ENCODE measurements around the gene ADGRV1. TPM values are rescaled to one million over a fixed set of nuclear protein-coding genes. Genes with fewer than 3 reads are reported as not detected.

Gene ADGRV1
- total and polyA plus RNA-seq, 9 of the 15 experiments (the other 6 are each of a cell fraction or from before 2014, with no cell fraction given) = 21.7 to 156 (median 58.2) TPM

- TF ChIP-seq MGA (IDR thresholded peaks at IDR 0.05) = 0 out of 2 replicates have a peak, but pooled peaks have one; percentile 0
- TF ChIP-seq JUN (IDR thresholded peaks at IDR 0.05; ENCODE audit: borderline replicate concordance, low read depth, low read length) = peak; percentile 48; the same call in 1 of the 2 replicates
- no peak for TF ChIP-seq JUN (CRISPR knock-in tag; IDR thresholded peaks at IDR 0.05; ENCODE audit: borderline replicate concordance)
- TF ChIP-seq ZNF140 (CRISPR knock-in tag; IDR thresholded peaks at IDR 0.05) = no peak
- TF ChIP-seq ZNF280A (IDR thresholded peaks at IDR 0.05; ENCODE audit: low read depth, partially characterized antibody) = peak; percentile 18
- TF ChIP-seq ZBTB33 (CRISPR knock-in tag; IDR thresholded peaks at IDR 0.05) = no peak
- TF ChIP-seq FOSL1 (tag; conservative IDR thresholded peaks at IDR 0.05) = peak; percentile 94
- no peak for TF ChIP-seq ELF4 (CRISPR knock-in tag; IDR thresholded peaks at IDR 0.05)
- TF ChIP-seq CHD2 (IDR thresholded peaks at IDR 0.05; ENCODE audit: low read depth, low read length) = no peak
- TF ChIP-seq KLF10 (CRISPR knock-in tag; IDR thresholded peaks at IDR 0.05) = no peak
- TF ChIP-seq POLR3A (IDR thresholded peaks at IDR 0.05; ENCODE audit: borderline replicate concordance, extremely low read depth, insufficient read depth, insufficient read length) = no peak
- 0 out of 2 replicates have a peak, but pooled peaks have one; percentile 17 for TF ChIP-seq EHMT2 (IDR thresholded peaks at IDR 0.05)
- no peak for TF ChIP-seq GATA2 (CRISPR knock-in tag; IDR thresholded peaks at IDR 0.05)
Measured at GRCh38 chr5:90613918-90614504, 55.4 kb downstream of the ADGRV1 start (continued).

Measured in K562 (cell line).